K562 (cell line): ENCODE data around the gene ANKRD13D.

ENCODE experiments used
- CHD2 ChIP-seq: IDR thresholded peaks from 2 replicates; pipeline ENCODE4 v1.6.1; 2011; ENCODE audit warnings: low read depth, low read length
- NR3C1 ChIP-seq: sonication (generic); formaldehyde crosslinking; IDR thresholded peaks from 2 replicates; pipeline ENCODE4 v1.8.1; 2022; ENCODE audit warnings: missing genetic modification reagents
- PURB ChIP-seq: sonication (generic); formaldehyde crosslinking; IDR thresholded peaks from 2 replicates; pipeline ENCODE4 v1.9.0; 2021; ENCODE audit warnings: low read depth, mild to moderate bottlenecking, missing genetic modification reagents
- RAD21 ChIP-seq, 2 experiments: fragments of 250-450 bp in 1 of 2; fragments of 450-650 bp in 1 of 2; sonication (Bioruptor Pico) in 1 of 2; formaldehyde crosslinking in 1 of 2; IDR thresholded peaks in 1 of 2; conservative IDR thresholded peaks in 1 of 2; 2 replicates each; pipeline versions ENCODE4 v1.4.0 to v1.8.0; 2020 to 2022; ENCODE audit warnings: mild to moderate bottlenecking in 2 of 2, moderate library complexity in 1 of 2
- RAD51 ChIP-seq: fragments of 450-650 bp; IDR thresholded peaks from 2 replicates; pipeline ENCODE4 v1.7.1; 2016; ENCODE audit warnings: low read depth, mild to moderate bottlenecking, borderline replicate concordance
- TRIM28 ChIP-seq: fragments of 450-650 bp; IDR thresholded peaks from 2 replicates; pipeline ENCODE4 v1.6.1; 2017
- ZEB2 ChIP-seq: fragments of 450-650 bp; IDR thresholded peaks from 2 replicates; pipeline ENCODE4 v1.6.1; 2016
- ZNF134 ChIP-seq: fragments of 250-450 bp; sonication (Bioruptor Pico); conservative IDR thresholded peaks from 2 replicates; pipeline ENCODE4 v1.4.0; 2020
- ZNF274 ChIP-seq: IDR thresholded peaks from 2 replicates; pipeline ENCODE4 v1.6.1; 2011; ENCODE audit warnings: low read depth, mild to moderate bottlenecking, low read length, moderate library complexity, borderline replicate concordance
- ZNF316 ChIP-seq: fragments of 450-650 bp; IDR thresholded peaks from 2 replicates; pipeline ENCODE4 v1.6.1; 2016
- ZNF395 ChIP-seq: fragments of 200-800 bp; sonication (Bioruptor generic); IDR thresholded peaks from 2 replicates; pipeline ENCODE4 v1.6.1; 2017; ENCODE audit warnings: missing genetic modification characterization, missing compliant biosample characterization
- TF ChIP-seq, protein P1 (sequence below): fragments of 450-650 bp; IDR thresholded peaks from 2 replicates; pipeline ENCODE4 v1.6.1; 2016; ENCODE audit warnings: missing biosample characterization, missing genetic modification characterization
- TF ChIP-seq, protein P2 (sequence below), 2 experiments: fragments of 450-650 bp; formaldehyde crosslinking in 1 of 2; IDR thresholded peaks; 2 replicates each; pipeline versions ENCODE4 v1.4.0 to v1.6.1; 2014 to 2020; ENCODE audit warnings: mild to moderate bottlenecking in 2 of 2, borderline replicate concordance in 1 of 2, low read depth in 1 of 2

GRCh38 chr11:67309661-67310061 is 20.6 kb downstream of the ANKRD13D start:
- TF ChIP-seq ZNF395 (CRISPR knock-in tag) (no peak), RAD21 (CRISPR knock-in tag; conservative IDR thresholded peaks at IDR 0.05 in 1 of 2, IDR thresholded peaks at IDR 0.05 in 1 of 2) (no peak), ZNF316 (no peak), CHD2 (no peak), ZNF134 (CRISPR knock-in tag) (no peak), NR3C1 (CRISPR knock-in tag) (no peak), TRIM28 (no peak), PURB (no peak), RAD51 (no peak), ZEB2 (no peak), ZNF274 (no peak)
- TF ChIP-seq, protein P1, sequence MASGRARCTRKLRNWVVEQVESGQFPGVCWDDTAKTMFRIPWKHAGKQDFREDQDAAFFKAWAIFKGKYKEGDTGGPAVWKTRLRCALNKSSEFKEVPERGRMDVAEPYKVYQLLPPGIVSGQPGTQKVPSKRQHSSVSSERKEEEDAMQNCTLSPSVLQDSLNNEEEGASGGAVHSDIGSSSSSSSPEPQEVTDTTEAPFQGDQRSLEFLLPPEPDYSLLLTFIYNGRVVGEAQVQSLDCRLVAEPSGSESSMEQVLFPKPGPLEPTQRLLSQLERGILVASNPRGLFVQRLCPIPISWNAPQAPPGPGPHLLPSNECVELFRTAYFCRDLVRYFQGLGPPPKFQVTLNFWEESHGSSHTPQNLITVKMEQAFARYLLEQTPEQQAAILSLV: no peak
- TF ChIP-seq, protein P2, sequence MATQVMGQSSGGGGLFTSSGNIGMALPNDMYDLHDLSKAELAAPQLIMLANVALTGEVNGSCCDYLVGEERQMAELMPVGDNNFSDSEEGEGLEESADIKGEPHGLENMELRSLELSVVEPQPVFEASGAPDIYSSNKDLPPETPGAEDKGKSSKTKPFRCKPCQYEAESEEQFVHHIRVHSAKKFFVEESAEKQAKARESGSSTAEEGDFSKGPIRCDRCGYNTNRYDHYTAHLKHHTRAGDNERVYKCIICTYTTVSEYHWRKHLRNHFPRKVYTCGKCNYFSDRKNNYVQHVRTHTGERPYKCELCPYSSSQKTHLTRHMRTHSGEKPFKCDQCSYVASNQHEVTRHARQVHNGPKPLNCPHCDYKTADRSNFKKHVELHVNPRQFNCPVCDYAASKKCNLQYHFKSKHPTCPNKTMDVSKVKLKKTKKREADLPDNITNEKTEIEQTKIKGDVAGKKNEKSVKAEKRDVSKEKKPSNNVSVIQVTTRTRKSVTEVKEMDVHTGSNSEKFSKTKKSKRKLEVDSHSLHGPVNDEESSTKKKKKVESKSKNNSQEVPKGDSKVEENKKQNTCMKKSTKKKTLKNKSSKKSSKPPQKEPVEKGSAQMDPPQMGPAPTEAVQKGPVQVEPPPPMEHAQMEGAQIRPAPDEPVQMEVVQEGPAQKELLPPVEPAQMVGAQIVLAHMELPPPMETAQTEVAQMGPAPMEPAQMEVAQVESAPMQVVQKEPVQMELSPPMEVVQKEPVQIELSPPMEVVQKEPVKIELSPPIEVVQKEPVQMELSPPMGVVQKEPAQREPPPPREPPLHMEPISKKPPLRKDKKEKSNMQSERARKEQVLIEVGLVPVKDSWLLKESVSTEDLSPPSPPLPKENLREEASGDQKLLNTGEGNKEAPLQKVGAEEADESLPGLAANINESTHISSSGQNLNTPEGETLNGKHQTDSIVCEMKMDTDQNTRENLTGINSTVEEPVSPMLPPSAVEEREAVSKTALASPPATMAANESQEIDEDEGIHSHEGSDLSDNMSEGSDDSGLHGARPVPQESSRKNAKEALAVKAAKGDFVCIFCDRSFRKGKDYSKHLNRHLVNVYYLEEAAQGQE (IDR thresholded peaks at IDR 0.05; ENCODE audit: borderline replicate concordance): no peak
- TF ChIP-seq, protein P2 (CRISPR knock-in tag; IDR thresholded peaks at IDR 0.05; ENCODE audit: low read depth): no peak
